ENCODE data around the gene ZFC3H1.

The ZFC3H1 gene

GRCh38 chr12:71671816-71672215 lies 8.2 kb upstream of the ZFC3H1 start:
- DNase-seq: no peak

GRCh38 chr12:71671311-71671710 lies 7.7 kb upstream of the ZFC3H1 start:
- DNase-seq: no peak

GRCh38 chr12:71666259-71666658 lies 2.6 kb upstream of the ZFC3H1 start:
- DNase-seq: no peak

- no peak for DNase-seq
Measured at GRCh38 chr12:71665090-71665463, 1.4 kb upstream of the ZFC3H1 start.

GRCh38 chr12:71664411-71665089 lies 902 bp upstream of the ZFC3H1 start:
- peak; percentile 22 to 53 (median 41) for DNase-seq

- peak; percentile 82 to 92 (median 87) for DNase-seq
Measured at GRCh38 chr12:71662849-71663560, 643 bp downstream of the ZFC3H1 start.

- no peak for DNase-seq
Measured at GRCh38 chr12:71661977-71662530, 1.6 kb downstream of the ZFC3H1 start.

GRCh38 chr12:71656740-71657139 lies 6.9 kb downstream of the ZFC3H1 start:
- no peak for DNase-seq

GRCh38 chr12:71655907-71656306 lies 7.7 kb downstream of the ZFC3H1 start:
- DNase-seq: no peak

GRCh38 chr12:71655495-71655894 lies 8.2 kb downstream of the ZFC3H1 start:
- DNase-seq: no peak

GRCh38 chr12:71654200-71654599 lies 9.4 kb downstream of the ZFC3H1 start:
- DNase-seq: no peak

- DNase-seq: no peak
Measured at GRCh38 chr12:71653137-71653536, 10.5 kb downstream of the ZFC3H1 start.

- DNase-seq: no peak
Measured at GRCh38 chr12:71652656-71653055, 11.0 kb downstream of the ZFC3H1 start.

GRCh38 chr12:71649401-71649800 lies 14.2 kb downstream of the ZFC3H1 start:
- DNase-seq: peak in 2 of 4 experiments; percentile 16 to 46

GRCh38 chr12:71648537-71648936 lies 15.1 kb downstream of the ZFC3H1 start:
- DNase-seq: no peak

GRCh38 chr12:71646512-71646911 lies 17.1 kb downstream of the ZFC3H1 start:
- DNase-seq: no peak

- peak; percentile 42 to 75 (median 67) for DNase-seq
Measured at GRCh38 chr12:71645268-71645667, 18.4 kb downstream of the ZFC3H1 start.

GRCh38 chr12:71642264-71642663 lies 21.4 kb downstream of the ZFC3H1 start:
- DNase-seq: no peak

GRCh38 chr12:71641390-71641789 lies 22.3 kb downstream of the ZFC3H1 start:
- DNase-seq: no peak

GRCh38 chr12:71640316-71640715 lies 23.3 kb downstream of the ZFC3H1 start:
- no peak for DNase-seq

GRCh38 chr12:71639341-71639760 lies 24.3 kb downstream of the ZFC3H1 start:
- peak in 1 of 4 experiments; percentile 4 for DNase-seq

- no peak for DNase-seq
Measured at GRCh38 chr12:71638499-71638898, 25.1 kb downstream of the ZFC3H1 start.

- peak; percentile 55 to 84 (median 68) for DNase-seq
Measured at GRCh38 chr12:71636704-71637115, 26.9 kb downstream of the ZFC3H1 start.

GRCh38 chr12:71627438-71628002 lies 36.1 kb downstream of the ZFC3H1 start:
- DNase-seq: no peak

Measured in suppressor macrophage (primary cell).